H54 (cell line): ENCODE measurements around the gene TSC22D1.
"Not testable (repeated sequence)": the region's sequence is repeated elsewhere in the genome, so short reads cannot be mapped to it uniquely, and the experiment has no call there.

Experiments
- DNase-seq: peaks from one replicate; pipeline ENCODE4 v3.0.0; 2011; ENCODE audit warnings: low spot score, mixed read lengths; ENCODE audit not compliant: insufficient read length
- FAIRE-seq: peaks from 3 replicates; lab custom pipeline; 2011; peaks lifted over from hg19 to GRCh38; lab: Jason Lieb, UNC
- POLR2A ChIP-seq: IDR thresholded peaks from 2 replicates; pipeline ENCODE4 v1.6.1; 2011; ENCODE audit warnings: low read depth, mild to moderate bottlenecking, low read length

TSC22D1 gene

GRCh38 chr13:44583137-44583536, 7.0 kb upstream of the TSC22D1 start:
- TF ChIP-seq POLR2A, result no peak
- DNase-seq (no peak), FAIRE-seq (no peak)

DNA sequence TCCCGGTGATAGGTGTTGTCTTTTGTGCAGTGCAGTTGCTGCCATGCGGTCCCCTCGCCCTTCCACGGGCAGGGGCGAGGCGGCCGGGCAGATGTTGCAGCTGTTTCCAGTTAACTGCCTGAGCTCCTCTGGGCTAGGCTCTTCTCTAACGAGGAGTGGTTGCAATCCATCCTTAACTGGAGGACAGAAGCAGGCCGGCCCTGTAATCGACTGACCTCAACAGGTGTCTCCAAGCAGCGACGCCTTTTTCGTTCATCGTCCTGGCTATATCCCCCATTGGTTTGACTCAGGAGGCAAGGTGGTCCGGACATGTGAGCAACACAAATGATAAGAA, 1.9 kb upstream of the TSC22D1 start:
- DNase-seq (no peak), FAIRE-seq (no peak)
- no peak for TF ChIP-seq POLR2A

DNA sequence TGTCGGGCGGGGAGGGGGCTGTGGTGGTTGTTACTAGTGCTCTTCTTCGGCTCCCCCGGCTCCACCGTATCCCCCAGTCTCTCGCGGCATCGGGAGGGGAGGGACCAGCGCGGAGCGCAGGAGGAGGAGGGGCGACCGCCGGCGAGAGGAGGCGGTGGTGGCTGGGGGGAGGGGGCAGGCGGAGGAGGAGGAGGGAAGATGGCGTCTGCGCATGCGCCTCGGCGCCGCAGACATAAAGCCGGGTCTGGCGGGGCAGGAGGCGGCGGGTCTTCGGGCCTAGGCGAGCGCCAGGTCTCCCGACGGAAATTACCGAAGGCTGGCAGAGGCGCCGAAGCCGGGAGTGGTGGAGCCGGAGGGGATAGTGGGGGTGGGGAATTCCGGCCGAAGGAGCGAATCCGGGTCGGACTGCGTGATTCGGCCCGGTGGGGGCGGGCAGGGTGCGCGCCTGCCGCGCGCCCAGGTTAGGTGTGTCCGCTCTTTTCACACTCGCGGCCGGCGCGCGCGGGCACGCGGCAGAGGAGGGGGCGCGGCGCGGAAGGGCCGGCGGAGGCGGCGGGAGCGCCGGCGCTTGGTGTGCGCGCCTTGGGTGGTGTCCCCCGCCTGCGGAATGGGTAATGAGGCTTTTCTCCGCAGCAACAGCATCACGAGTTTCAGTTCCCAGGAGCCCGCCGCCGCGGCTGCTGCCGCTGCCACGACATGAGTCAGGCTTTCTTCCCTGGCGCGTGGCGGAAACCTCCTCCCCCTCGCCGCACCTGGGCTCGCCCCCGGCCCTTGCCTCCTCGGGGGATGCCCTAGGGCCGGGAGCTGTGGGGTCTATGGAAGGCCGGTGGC, 1.3 kb upstream of the TSC22D1 start:
- no peak for TF ChIP-seq POLR2A
- FAIRE-seq, result no peak
- peak; percentile 78 for DNase-seq

DNA sequence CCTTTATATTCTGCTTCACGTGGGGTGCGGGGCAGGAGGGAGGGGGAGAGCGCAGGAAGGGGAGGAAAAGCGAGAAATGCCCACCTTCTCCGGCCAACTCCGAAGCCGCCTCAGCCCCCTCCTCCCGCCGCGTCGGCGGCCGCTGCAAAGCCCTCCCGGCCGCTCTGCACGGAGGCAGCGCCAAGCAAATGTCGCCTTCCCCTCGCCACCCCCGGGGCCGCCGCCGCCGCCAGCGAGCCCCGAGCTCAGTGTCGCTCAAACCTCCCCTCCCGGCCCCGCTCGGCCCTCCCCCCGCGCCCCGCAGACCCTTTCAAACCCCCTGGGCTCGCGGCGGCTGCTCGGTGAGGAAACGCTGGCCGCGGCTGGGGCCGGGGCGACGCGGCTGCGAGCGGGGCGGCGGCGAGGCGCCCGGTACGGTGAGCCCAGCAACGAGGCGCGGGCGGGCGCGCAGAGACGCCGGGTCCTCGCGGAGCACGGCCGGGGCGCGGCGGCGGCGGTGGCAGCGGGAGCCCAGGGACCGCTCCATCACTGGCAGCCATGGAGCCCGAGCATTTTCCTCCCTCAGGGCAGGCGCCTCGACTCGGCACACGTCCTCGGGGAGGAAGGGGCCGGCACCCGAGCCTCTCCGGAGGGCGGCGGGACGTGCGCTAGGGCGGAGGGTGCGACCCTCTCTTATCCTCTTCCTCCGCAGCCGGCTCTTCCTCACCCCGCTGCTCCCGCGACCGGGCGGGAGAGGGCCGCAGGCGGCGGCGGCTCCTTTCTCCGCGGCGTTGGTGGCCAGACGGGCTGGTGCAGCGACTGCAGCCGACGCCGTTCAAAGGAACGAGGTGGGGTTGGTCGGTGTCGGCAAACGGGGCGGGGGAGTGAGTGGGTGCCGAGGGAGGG, 463 bp upstream of the TSC22D1 start:
- DNase-seq (no peak), FAIRE-seq (no peak)
- TF ChIP-seq POLR2A, result no peak

- no peak for TF ChIP-seq POLR2A
- FAIRE-seq, result no peak
- no peak for DNase-seq
Measured at GRCh38 chr13:44575035-44575434, 1.1 kb downstream of the TSC22D1 start.

DNA sequence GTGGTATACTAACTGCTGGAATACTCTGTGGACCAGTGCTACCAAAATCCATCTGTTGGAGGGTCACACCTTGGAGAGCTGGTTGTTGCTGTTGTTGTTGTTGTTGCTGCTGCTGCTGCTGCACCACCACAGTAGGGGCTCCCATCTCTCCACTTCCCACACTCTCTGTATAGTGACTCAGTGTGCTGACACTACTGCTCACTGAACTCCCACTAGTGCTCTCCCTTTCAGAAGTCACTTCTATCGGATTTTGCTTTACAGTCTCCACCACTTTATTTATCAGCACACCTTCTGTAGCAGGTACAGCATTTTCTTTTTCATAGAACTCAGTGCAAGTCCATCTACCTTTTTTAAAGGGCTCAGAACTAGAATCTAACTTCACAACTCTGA, 1.7 kb downstream of the TSC22D1 start:
- no peak for DNase-seq
- TF ChIP-seq POLR2A, result no peak
- no peak for FAIRE-seq

DNA sequence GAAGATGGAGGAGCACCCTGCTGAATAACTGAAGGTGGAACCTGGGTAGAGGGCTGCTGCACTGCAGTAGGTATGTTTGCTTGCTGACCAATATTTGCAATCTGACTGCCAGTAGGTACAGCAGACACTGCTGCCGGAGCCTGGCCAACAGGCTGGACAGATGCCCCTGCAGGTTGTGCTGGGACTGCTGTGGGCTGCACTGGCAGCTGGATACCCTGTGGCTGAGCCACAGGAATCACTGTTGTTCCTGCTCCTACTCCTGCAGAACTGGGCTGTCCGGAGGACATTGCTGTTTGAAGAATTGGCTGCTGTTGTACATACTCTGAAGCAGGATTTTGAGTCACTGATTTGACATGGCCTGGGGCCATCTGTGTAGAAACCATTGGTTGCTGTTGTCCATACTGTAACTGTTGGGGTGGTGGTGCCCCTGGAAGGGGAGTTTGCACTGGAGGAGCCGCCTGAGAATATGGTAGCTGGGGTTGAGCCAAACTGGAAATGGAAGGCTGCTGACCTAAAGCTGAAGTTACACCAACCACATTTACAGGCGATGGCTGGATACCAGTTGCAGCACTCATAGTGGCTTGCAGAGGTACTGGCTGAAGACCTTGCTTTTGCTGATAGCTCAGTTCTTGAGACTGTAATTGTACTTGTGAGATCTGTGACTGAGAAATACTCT, 2.2 kb downstream of the TSC22D1 start:
- peak; percentile 23 for DNase-seq

GRCh38 chr13:44573071-44573470, 3.1 kb downstream of the TSC22D1 start:
- DNase-seq (no peak), FAIRE-seq (no peak)
- no peak for TF ChIP-seq POLR2A

More for the DNA sequence above, 2.2 kb downstream of the TSC22D1 start:
- no peak for FAIRE-seq
- no peak for TF ChIP-seq POLR2A

DNA sequence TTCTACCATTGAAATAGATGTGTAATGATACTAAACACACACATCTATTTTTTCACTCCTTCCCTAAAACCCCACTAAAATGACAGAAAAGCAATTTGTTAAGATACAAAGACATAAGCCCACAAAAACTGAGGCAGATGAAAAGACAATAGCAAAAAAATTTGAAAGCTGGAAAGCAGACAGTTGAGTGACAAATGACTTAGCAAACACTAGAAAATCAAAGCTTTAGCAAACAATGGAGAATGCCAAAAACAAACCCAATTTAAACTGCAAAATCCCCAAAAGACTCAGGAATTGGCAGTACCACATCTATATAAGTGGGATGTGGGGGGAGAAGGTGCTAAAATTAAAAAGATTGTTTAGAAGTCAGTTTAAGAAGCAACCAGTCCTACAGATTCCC, 9.5 kb downstream of the TSC22D1 start:
- no peak for TF ChIP-seq POLR2A
- FAIRE-seq (no peak), DNase-seq (no peak)

DNA sequence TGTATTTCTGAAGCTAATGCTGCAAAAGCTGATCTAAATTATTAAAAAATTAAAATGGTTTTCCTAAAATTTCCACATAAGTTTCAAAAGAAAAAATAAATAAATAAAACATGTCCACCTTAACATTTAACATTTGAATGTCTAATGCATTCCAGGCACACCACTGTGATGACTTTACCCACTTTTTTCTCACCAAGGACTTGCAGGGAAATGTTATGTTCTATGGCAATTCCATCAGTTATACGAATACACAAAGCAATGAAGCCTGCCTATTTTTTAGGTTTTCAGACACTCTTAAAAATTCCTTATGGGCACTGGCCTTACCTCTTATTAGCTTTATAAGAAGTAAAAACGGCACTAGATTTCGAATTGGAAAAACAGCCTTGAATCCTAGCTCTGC, 10.2 kb downstream of the TSC22D1 start:
- FAIRE-seq (no peak), DNase-seq (no peak)
- TF ChIP-seq POLR2A, result no peak

- TF ChIP-seq POLR2A, result no peak
- no peak for DNase-seq
- FAIRE-seq, result no peak
Measured at GRCh38 chr13:44564936-44565335, 11.2 kb downstream of the TSC22D1 start.

DNA sequence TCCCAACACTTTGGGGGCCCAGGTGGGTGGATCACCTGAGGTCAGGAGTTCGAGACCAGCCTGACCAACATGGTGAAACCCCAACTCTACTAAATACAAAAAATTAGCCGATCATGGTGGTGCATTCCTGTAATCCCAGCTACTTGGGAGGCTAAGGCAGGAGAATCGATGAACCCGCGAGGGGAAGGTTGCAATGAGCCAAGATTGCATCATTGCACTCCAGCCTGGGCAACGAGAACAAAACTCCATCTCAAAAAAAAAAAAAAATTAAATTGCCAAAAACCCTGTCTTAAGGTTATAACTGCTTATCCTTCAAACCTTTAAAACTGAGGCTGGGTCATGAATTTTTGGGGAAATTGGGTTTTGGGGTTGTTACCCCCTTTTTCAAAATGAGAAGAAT, 13.3 kb downstream of the TSC22D1 start:
- not testable (repeated sequence) for DNase-seq, FAIRE-seq

DNA sequence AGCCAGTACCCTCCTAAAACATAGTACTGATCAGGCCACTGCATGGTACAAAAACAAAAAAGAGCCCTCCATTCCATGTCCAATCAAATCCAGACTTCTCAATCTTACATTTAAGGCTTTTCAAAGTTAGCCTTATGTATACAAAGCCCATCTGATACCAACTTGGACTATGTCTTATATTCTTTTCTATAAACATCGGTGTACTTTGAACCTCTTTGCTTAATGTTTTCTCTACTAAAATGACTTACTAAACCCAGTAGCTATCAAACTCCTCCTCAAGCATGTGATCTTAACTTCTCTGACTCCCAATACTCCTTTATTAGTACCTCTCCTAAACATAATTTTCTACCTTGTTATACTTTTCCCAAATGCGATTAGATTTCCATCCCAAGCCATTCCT, 14.8 kb downstream of the TSC22D1 start:
- DNase-seq (no peak), FAIRE-seq (no peak)
- no peak for TF ChIP-seq POLR2A

GRCh38 chr13:44557986-44558385, 18.1 kb downstream of the TSC22D1 start:
- no peak for TF ChIP-seq POLR2A
- no peak for FAIRE-seq
- no peak for DNase-seq
